Adrenal gland (tissue), 12 donors: ENCODE results near the gene BSG. TPM values are rescaled to one million over a fixed set of nuclear protein-coding genes. Genes with fewer than 3 reads are reported as not detected.

Experiments
- DNase-seq, 7 donors: peaks; one replicate each; pipeline ENCODE4 v3.0.0-alpha.2; 2019 to 2020
- H3K27ac ChIP-seq, 5 donors: fragments of 200-600 bp; sonication (generic) in 4 of 5; 1 replicate in 3 of 5; 2 replicates in 2 of 5; pipeline versions ENCODE4 v1.5.1 to v1.8.0; 2016 to 2020; ENCODE audit warnings: mild to moderate bottlenecking in 1 of 5
- H3K27me3 ChIP-seq: fragments of 200-600 bp; 2 replicates; pipeline ENCODE4 v1.8.0; 2021
- H3K36me3 ChIP-seq, 2 donors: fragments of 200-600 bp; replicated peaks in 1 of 2; 1 replicate in 1 of 2; 2 replicates in 1 of 2; pipeline versions ENCODE4 v1.5.1 to v1.8.0; 2018 to 2022
- H3K4me1 ChIP-seq, 2 donors: fragments of 200-600 bp; replicated peaks in 1 of 2; 1 replicate in 1 of 2; 2 replicates in 1 of 2; pipeline versions ENCODE4 v1.5.1 to v1.8.0; 2018 to 2021
- H3K4me3 ChIP-seq, 4 donors: fragments of 200-600 bp; sonication (generic) in 3 of 4; one replicate each; pipeline ENCODE4 v1.5.1; 2016 to 2018
- H3K9me3 ChIP-seq, 3 donors: fragments of 200-600 bp; sonication (generic) in 1 of 3; replicated peaks in 1 of 3; 1 replicate in 2 of 3; 2 replicates in 1 of 3; pipeline versions ENCODE4 v1.5.1 to v1.8.0; 2016 to 2021
- CTCF ChIP-seq, 6 experiments: fragments of 450-650 bp in 4 of 6; fragments of 200-600 bp in 2 of 6; sonication (generic) in 1 of 6; IDR thresholded peaks; 1 replicate in 5 of 6; 2 replicates in 1 of 6; pipeline versions ENCODE4 v1.5.1 to v1.8.0; 2016 to 2021; ENCODE audit warnings: antibody characterized with exemption in 6 of 6, mild to moderate bottlenecking in 2 of 6, moderate library complexity in 1 of 6
- POLR2A ChIP-seq, 2 donors: fragments of 450-650 bp; IDR thresholded peaks; one replicate each; pipeline ENCODE4 v1.6.1; 2017; ENCODE audit warnings: antibody characterized with exemption in 2 of 2, mild to moderate bottlenecking in 2 of 2, moderate library complexity in 1 of 2
- WGBS, 4 donors: extraction: QIAGEN DNeasy Blood & Tissue Kit in 2 of 4; methylation state at CpG; one replicate each; pipeline versions ENCODE4 v1.1.5 to v1.1.7; 2013 to 2017; 5-methylcytosine and 5-hydroxymethylcytosine counted together
- intact Hi-C, 2 donors: fragments of 100-400 bp; cut with DNase I; formaldehyde crosslinking; loops; one replicate each; pipeline versions ENCODE4 v1.14.1 to v1.15.0; 2022 to 2023
- polyA plus RNA-seq, 3 donors: library from polyadenylated mRNA; stranded (reverse); fragments of 200-250 nt in 2 of 3; fragments of 350-450 nt in 1 of 3; fragmentation: Illumina TruSeq in 1 of 3; extraction: RNeasy Lipid Tissue Mini Kit (QIAGEN cat#74804) in 1 of 3; gene quantifications; one replicate each; pipeline ENCODE4 v1.2.3, GENCODE V29; 2013 to 2014
- total RNA-seq, 9 donors: library from RNA; depleted of rRNA in 4 of 9; stranded (reverse); fragments of >200 nt in 4 of 9; fragments of 120-200 nt in 1 of 9; fragmentation: NEBNext Ultra II Directional in 1 of 9; extraction: Animal tissue kit (Norgen Biotek cat#: 25700) in 1 of 9; gene quantifications; one replicate each; pipeline versions ENCODE4 v1.1.0 to v1.2.4, GENCODE V29; 2013 to 2023
- donor health status: healthy with polysubstance abuse.
- donor health status: Bipolar disorder and iron deficiency.
- donor health status: DM: yes; HTN: yes; CAD: no.
- donor health status: DM: no; HTN: no; CAD: no.
- donor health status: DM: no; HTN: no; CAD: no.
- donor health status: DM: yes; HTN: yes; CAD: no.

The BSG gene
- total and polyA plus RNA-seq, 12 donors, result 328 to 2,214 (median 832) TPM

DNA sequence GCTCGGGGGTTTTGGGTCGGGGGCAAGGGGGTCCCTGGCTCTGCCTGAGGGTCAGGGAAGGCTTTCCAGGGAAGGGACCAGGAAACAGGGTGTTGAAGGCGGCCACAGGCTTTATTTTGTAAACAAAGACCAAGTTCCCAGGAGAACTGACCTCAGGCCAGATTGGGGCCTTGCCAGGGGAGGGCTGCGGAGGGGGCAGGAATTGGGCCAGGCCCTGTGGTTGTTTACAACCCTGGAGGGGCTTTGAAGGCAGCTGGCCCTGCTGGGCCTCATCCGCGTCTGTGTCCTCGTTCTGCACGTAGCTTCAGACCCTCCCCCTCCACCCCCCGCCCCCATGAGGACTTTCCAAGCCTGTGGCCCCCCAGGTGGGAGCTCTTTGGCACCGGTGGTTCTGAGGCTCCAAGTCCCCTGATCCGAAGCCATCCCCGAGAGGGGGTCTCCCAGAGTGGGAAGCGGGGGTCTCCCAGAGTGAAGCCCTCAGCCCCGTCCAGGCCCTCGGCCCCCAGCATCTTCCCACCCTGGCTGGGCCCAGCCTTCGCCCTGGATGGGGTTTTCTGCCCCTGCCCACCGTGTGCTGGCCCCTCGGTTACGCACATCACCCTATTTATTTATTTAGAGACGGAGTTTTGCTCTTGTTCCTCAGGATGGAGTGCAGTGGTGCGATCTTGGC, 13.5 kb upstream of the BSG start:
- WGBS, 4 donors, result 59 to 69% (median 68%) methylated on average over 14 to 21 of the region's 21 CpGs
- Histone ChIP-seq H3K36me3 (no peaks in the 10 kb centered on the region), H3K4me1 (no peaks in the 10 kb centered on the region), H3K9me3 (no peaks in the 10 kb centered on the region), H3K4me3 (no peak overlapping the region), H3K27me3 (no peaks in the 10 kb centered on the region), H3K27ac (no peak overlapping the region)
- no peak for DNase-seq
- no peak for TF ChIP-seq CTCF (IDR thresholded peaks at IDR 0.05)
- no peak for TF ChIP-seq POLR2A (IDR thresholded peaks at IDR 0.05)
- intact Hi-C loops, result no loop called here

DNA sequence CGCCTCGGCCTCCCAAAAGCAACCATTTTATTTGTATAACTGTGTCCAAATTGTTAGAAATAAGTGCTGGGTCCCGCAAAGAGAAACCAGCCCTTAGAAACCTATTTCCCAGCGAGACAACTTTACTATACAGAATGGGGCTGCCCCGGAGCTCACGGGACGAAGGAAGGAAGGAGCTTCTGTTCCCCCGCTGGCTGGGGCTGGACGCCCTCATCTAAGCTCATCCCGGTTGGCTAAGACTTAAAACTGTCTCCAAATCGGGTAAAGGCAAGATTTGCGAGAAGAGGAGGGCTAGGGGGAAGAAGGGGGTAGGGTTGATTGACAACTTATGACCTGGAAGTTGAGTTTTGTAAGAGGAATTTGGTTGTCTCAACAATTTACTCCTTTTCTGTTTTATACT, 12.3 kb upstream of the BSG start:
- intact Hi-C loops, result no loop called here
- no peaks in the 10 kb centered on the region for H3K27me3 ChIP-seq
- no peaks in the 10 kb centered on the region for H3K36me3 ChIP-seq
- no peak overlapping the region for H3K27ac ChIP-seq
- WGBS, 4 donors, result 77 to 84% (median 80%) methylated on average over 12 of the region's 12 CpGs
- TF ChIP-seq POLR2A (IDR thresholded peaks at IDR 0.05) (no peak), CTCF (IDR thresholded peaks at IDR 0.05) (no peak)
- no peak for DNase-seq
- no peaks in the 10 kb centered on the region for H3K9me3 ChIP-seq
- H3K4me3 ChIP-seq, result no peak overlapping the region
- no peaks in the 10 kb centered on the region for H3K4me1 ChIP-seq

DNA sequence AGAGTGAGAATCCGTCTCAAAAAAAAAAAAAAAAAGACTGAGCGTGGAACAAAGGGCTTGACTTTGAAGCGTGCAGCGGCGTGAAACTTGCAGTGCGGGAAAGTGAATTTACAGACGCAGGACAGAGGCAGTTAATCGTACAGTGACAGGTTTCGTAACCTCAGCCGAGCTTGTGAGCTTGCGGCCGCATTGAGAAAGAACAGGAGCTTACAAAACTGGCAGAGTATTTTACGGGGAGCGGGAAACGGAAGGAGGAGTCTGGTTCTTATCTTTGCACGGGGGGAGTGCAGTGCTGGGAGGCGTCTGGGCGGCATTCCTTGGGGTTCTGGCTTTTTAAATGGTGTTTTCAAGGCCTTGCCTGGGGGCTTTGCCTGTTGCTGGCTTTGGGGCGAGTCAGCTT, 6.0 kb upstream of the BSG start:
- no peak overlapping the region for H3K4me3 ChIP-seq
- DNase-seq, result peak; percentile 42 to 81 (median 57)
- 51 to 67% (median 53%) methylated on average over 18 to 19 of the region's 19 CpGs for WGBS, 4 donors
- H3K27me3 ChIP-seq, result no peaks in the 10 kb centered on the region
- no peaks in the 10 kb centered on the region for H3K36me3 ChIP-seq
- no peaks in the 10 kb centered on the region for H3K9me3 ChIP-seq
- intact Hi-C loops, result loop anchor here in 1 of 2 donors (5.0 kb wide), 1 partner anchor 34 kb away; the partner anchor contains the start of gene CDC34
- peak overlapping the region in 2 of 5 donors; percentile 26 to 52 for H3K27ac ChIP-seq
- no peak for TF ChIP-seq POLR2A (IDR thresholded peaks at IDR 0.05)
- no peak for TF ChIP-seq CTCF (IDR thresholded peaks at IDR 0.05)
- peaks cover 4 to 5% of the 10 kb centered on the region in 2 donors for H3K4me1 ChIP-seq

DNA sequence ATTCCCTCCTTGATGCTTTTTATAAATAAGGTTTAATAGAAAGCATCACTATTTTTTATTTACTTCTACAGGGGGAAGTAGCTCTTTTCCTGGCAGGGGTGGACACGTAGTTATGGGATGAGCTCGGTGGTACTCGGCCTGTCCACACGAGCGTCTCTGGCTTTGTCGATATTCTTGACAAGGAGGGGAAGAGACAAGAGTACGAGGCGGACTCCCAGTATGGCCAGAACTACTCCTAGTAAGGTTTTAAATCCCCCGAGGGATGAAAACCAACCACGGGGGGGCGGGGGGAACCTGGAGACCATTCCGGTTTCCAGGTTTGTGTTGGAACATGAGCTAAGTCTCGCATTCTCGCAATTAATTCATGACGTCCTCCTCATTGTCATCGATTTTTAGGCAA, 5.6 kb upstream of the BSG start:
- Histone ChIP-seq H3K27me3 (no peaks in the 10 kb centered on the region), H3K9me3 (no peaks in the 10 kb centered on the region), H3K36me3 (no peaks in the 10 kb centered on the region), H3K4me1 (peaks cover 8 to 10% of the 10 kb centered on the region in 2 donors), H3K4me3 (no peak overlapping the region), H3K27ac (peak overlapping the region in 2 of 5 donors; percentile 26 to 52)
- TF ChIP-seq CTCF (IDR thresholded peaks at IDR 0.05) (no peak), POLR2A (IDR thresholded peaks at IDR 0.05) (no peak)
- no peak for DNase-seq
- 75 to 83% (median 81%) methylated on average over 16 of the region's 16 CpGs for WGBS, 4 donors
- intact Hi-C loops, result loop anchor here in 1 of 2 donors (5.0 kb wide), 1 partner anchor 35 kb away; the partner anchor contains the start of gene CDC34
